HEK293 (cell line): ENCODE measurements around the gene OR8B12.

Experiments
- CTCF ChIA-PET: fragments of 350-600 bp; formaldehyde crosslinking; extraction: SDS; loops from one replicate; lab custom pipeline; 2021; ENCODE audit warnings: antibody characterized with exemption; lab: Yijun Ruan, JAX
- POLR2A ChIA-PET: fragments of 300-600 bp; formaldehyde crosslinking; extraction: SDS; loops from one replicate; lab custom pipeline; 2020; ENCODE audit warnings: antibody characterized with exemption, inconsistent platforms; lab: Yijun Ruan, JAX
- H3K27ac ChIP-seq: fragments of 200-500 bp; sonication (Bioruptor generic); 2 replicates; pipeline ENCODE4 v1.5.1; 2014; ENCODE audit warnings: low read depth, low read length, control low read depth, inconsistent platforms; ENCODE audit errors: extremely low read depth
- H3K36me3 ChIP-seq, 2 experiments: fragments of 200-500 bp in 1 of 2; sonication (Bioruptor generic) in 1 of 2; 1 replicate in 1 of 2; 2 replicates in 1 of 2; pipeline ENCODE4 v1.5.1; 2014 to 2017; ENCODE audit warnings: inconsistent platforms in 2 of 2, low read length in 2 of 2; ENCODE audit not compliant: control insufficient read depth in 2 of 2, insufficient read depth in 1 of 2
- H3K4me1 ChIP-seq: fragments of 200-500 bp; sonication (Bioruptor generic); 2 replicates; pipeline ENCODE4 v1.5.1; 2014; ENCODE audit warnings: mild to moderate bottlenecking, low read length, inconsistent platforms; ENCODE audit not compliant: control insufficient read depth, insufficient read depth
- H3K4me3 ChIP-seq: 2 replicates; pipeline ENCODE4 v1.5.1; 2011; ENCODE audit warnings: low read depth, mild to moderate bottlenecking, control low read depth, low read length, moderate library complexity
- H3K9me3 ChIP-seq: fragments of 200-500 bp; sonication (Bioruptor generic); 2 replicates; pipeline ENCODE4 v1.5.1; 2014; ENCODE audit warnings: low read depth, low read length, inconsistent platforms; ENCODE audit not compliant: control insufficient read depth, insufficient read depth
- EGR2 ChIP-seq: fragments of 450-650 bp; formaldehyde crosslinking; IDR thresholded peaks from 2 replicates; pipeline ENCODE4 v1.5.1; 2016; ENCODE audit warnings: low read depth, missing biosample characterization, missing genetic modification characterization
- ZFHX2 ChIP-seq: fragments of 450-650 bp; formaldehyde crosslinking; conservative IDR thresholded peaks from 2 replicates; pipeline ENCODE4 v1.5.1; 2016; ENCODE audit warnings: missing biosample characterization, missing genetic modification characterization
- ZNF132 ChIP-seq: fragments of 450-650 bp; formaldehyde crosslinking; IDR thresholded peaks from 2 replicates; pipeline ENCODE4 v1.5.1; 2017; ENCODE audit warnings: missing biosample characterization, missing genetic modification characterization, borderline replicate concordance
- ZNF426 ChIP-seq: fragments of 450-650 bp; formaldehyde crosslinking; IDR thresholded peaks from 2 replicates; pipeline ENCODE4 v1.5.1; 2017; ENCODE audit warnings: missing biosample characterization, missing genetic modification characterization, mild to moderate bottlenecking, inconsistent platforms, moderate library complexity
- ZNF433 ChIP-seq: fragments of 450-650 bp; formaldehyde crosslinking; IDR thresholded peaks from 2 replicates; pipeline ENCODE4 v1.5.1; 2016; ENCODE audit warnings: missing biosample characterization, missing genetic modification characterization, low read depth
- ZNF544 ChIP-seq: fragments of 450-650 bp; formaldehyde crosslinking; IDR thresholded peaks from 2 replicates; pipeline ENCODE4 v1.5.0; 2017; ENCODE audit warnings: missing biosample characterization, missing genetic modification characterization
- ZNF629 ChIP-seq: fragments of 450-650 bp; formaldehyde crosslinking; IDR thresholded peaks from 2 replicates; pipeline ENCODE4 v1.5.1; 2017; ENCODE audit warnings: missing biosample characterization, missing genetic modification characterization
- ZNF670 ChIP-seq: fragments of 450-650 bp; formaldehyde crosslinking; IDR thresholded peaks from 2 replicates; pipeline ENCODE4 v1.5.1; 2016; ENCODE audit warnings: missing biosample characterization, missing genetic modification characterization, low read depth
- ZNF785 ChIP-seq: fragments of 450-650 bp; formaldehyde crosslinking; IDR thresholded peaks from 2 replicates; pipeline ENCODE4 v1.5.1; 2016; ENCODE audit warnings: missing biosample characterization, missing genetic modification characterization
- ZSCAN23 ChIP-seq: fragments of 450-650 bp; formaldehyde crosslinking; IDR thresholded peaks from 2 replicates; pipeline ENCODE4 v1.5.1; 2016; ENCODE audit warnings: missing biosample characterization, missing genetic modification characterization
- TF ChIP-seq, protein P1 (sequence below): fragments of 450-650 bp; formaldehyde crosslinking; IDR thresholded peaks from 2 replicates; pipeline ENCODE4 v1.5.1; 2016; ENCODE audit warnings: missing biosample characterization, missing genetic modification characterization
- TF ChIP-seq, protein P2 (sequence below): fragments of 450-650 bp; formaldehyde crosslinking; IDR thresholded peaks from 2 replicates; pipeline ENCODE4 v1.5.0; 2017; ENCODE audit warnings: missing biosample characterization, missing genetic modification characterization, borderline replicate concordance
- TF ChIP-seq, protein P3 (sequence below): fragments of 450-650 bp; formaldehyde crosslinking; IDR thresholded peaks from 2 replicates; pipeline ENCODE4 v1.5.1; 2016; ENCODE audit warnings: missing biosample characterization, missing genetic modification characterization, borderline replicate concordance
- TF ChIP-seq, protein P4 (sequence below): fragments of 450-650 bp; formaldehyde crosslinking; IDR thresholded peaks from 2 replicates; pipeline ENCODE4 v1.5.1; 2016; ENCODE audit warnings: missing biosample characterization, missing genetic modification characterization
- TF ChIP-seq, protein P5 (sequence below): fragments of 450-650 bp; formaldehyde crosslinking; IDR thresholded peaks from 2 replicates; pipeline ENCODE4 v1.5.1; 2016; ENCODE audit warnings: missing biosample characterization, missing genetic modification characterization
- TF ChIP-seq, protein P6 (sequence below): fragments of 450-650 bp; formaldehyde crosslinking; IDR thresholded peaks from 2 replicates; pipeline ENCODE4 v1.5.1; 2016; ENCODE audit warnings: missing biosample characterization, missing genetic modification characterization
- TF ChIP-seq, protein P7 (sequence below): fragments of 450-650 bp; formaldehyde crosslinking; conservative IDR thresholded peaks from 2 replicates; pipeline ENCODE4 v1.5.1; 2016; ENCODE audit warnings: low read depth, missing biosample characterization, missing genetic modification characterization

The OR8B12 gene

DNA sequence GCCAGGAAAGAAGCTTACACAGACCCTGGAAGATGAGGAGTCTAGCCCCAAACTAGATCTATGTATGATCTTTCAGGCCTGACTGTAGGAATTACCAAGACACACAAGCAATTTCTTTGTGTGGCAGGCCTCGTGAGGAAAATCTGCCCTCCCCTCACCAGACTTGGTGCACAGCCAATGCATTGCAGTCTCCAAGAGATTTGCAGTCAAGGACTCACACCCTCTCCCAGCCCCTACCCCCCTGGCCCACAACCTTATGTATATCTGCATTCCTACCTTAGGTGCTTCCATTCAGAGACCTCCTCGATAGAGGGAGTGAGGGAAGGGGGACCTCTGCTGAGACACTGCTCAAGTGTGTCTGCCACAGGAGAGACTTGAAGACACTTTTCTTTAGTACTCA is 9.8 kb downstream of the OR8B12 start:
- H3K27ac ChIP-seq, result no peak overlapping the region
- no peak overlapping the region for H3K4me3 ChIP-seq
- POLR2A ChIA-PET, result no interaction called here
- TF ChIP-seq ZNF544 (no peak), ZFHX2 (tag by site-specific recombination) (no peak), ZNF629 (tag by site-specific recombination) (no peak), ZNF785 (tag by site-specific recombination) (no peak), ZSCAN23 (tag by site-specific recombination) (no peak), ZNF132 (tag by site-specific recombination) (no peak), ZNF670 (no peak), ZNF426 (no peak)
- TF ChIP-seq, protein P1, sequence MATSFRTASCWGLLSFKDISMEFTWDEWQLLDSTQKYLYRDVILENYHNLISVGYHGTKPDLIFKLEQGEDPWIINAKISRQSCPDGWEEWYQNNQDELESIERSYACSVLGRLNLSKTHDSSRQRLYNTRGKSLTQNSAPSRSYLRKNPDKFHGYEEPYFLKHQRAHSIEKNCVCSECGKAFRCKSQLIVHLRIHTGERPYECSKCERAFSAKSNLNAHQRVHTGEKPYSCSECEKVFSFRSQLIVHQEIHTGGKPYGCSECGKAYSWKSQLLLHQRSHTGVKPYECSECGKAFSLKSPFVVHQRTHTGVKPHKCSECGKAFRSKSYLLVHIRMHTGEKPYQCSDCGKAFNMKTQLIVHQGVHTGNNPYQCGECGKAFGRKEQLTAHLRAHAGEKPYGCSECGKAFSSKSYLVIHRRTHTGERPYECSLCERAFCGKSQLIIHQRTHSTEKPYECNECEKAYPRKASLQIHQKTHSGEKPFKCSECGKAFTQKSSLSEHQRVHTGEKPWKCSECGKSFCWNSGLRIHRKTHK (tag by site-specific recombination), result no peak
- TF ChIP-seq, protein P2, sequence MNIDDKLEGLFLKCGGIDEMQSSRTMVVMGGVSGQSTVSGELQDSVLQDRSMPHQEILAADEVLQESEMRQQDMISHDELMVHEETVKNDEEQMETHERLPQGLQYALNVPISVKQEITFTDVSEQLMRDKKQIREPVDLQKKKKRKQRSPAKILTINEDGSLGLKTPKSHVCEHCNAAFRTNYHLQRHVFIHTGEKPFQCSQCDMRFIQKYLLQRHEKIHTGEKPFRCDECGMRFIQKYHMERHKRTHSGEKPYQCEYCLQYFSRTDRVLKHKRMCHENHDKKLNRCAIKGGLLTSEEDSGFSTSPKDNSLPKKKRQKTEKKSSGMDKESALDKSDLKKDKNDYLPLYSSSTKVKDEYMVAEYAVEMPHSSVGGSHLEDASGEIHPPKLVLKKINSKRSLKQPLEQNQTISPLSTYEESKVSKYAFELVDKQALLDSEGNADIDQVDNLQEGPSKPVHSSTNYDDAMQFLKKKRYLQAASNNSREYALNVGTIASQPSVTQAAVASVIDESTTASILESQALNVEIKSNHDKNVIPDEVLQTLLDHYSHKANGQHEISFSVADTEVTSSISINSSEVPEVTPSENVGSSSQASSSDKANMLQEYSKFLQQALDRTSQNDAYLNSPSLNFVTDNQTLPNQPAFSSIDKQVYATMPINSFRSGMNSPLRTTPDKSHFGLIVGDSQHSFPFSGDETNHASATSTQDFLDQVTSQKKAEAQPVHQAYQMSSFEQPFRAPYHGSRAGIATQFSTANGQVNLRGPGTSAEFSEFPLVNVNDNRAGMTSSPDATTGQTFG (tag by site-specific recombination), result no peak
- TF ChIP-seq, protein P3, sequence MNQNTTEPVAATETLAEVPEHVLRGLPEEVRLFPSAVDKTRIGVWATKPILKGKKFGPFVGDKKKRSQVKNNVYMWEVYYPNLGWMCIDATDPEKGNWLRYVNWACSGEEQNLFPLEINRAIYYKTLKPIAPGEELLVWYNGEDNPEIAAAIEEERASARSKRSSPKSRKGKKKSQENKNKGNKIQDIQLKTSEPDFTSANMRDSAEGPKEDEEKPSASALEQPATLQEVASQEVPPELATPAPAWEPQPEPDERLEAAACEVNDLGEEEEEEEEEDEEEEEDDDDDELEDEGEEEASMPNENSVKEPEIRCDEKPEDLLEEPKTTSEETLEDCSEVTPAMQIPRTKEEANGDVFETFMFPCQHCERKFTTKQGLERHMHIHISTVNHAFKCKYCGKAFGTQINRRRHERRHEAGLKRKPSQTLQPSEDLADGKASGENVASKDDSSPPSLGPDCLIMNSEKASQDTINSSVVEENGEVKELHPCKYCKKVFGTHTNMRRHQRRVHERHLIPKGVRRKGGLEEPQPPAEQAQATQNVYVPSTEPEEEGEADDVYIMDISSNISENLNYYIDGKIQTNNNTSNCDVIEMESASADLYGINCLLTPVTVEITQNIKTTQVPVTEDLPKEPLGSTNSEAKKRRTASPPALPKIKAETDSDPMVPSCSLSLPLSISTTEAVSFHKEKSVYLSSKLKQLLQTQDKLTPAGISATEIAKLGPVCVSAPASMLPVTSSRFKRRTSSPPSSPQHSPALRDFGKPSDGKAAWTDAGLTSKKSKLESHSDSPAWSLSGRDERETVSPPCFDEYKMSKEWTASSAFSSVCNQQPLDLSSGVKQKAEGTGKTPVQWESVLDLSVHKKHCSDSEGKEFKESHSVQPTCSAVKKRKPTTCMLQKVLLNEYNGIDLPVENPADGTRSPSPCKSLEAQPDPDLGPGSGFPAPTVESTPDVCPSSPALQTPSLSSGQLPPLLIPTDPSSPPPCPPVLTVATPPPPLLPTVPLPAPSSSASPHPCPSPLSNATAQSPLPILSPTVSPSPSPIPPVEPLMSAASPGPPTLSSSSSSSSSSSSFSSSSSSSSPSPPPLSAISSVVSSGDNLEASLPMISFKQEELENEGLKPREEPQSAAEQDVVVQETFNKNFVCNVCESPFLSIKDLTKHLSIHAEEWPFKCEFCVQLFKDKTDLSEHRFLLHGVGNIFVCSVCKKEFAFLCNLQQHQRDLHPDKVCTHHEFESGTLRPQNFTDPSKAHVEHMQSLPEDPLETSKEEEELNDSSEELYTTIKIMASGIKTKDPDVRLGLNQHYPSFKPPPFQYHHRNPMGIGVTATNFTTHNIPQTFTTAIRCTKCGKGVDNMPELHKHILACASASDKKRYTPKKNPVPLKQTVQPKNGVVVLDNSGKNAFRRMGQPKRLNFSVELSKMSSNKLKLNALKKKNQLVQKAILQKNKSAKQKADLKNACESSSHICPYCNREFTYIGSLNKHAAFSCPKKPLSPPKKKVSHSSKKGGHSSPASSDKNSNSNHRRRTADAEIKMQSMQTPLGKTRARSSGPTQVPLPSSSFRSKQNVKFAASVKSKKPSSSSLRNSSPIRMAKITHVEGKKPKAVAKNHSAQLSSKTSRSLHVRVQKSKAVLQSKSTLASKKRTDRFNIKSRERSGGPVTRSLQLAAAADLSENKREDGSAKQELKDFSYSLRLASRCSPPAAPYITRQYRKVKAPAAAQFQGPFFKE (tag by site-specific recombination), result no peak
- TF ChIP-seq, protein P4, sequence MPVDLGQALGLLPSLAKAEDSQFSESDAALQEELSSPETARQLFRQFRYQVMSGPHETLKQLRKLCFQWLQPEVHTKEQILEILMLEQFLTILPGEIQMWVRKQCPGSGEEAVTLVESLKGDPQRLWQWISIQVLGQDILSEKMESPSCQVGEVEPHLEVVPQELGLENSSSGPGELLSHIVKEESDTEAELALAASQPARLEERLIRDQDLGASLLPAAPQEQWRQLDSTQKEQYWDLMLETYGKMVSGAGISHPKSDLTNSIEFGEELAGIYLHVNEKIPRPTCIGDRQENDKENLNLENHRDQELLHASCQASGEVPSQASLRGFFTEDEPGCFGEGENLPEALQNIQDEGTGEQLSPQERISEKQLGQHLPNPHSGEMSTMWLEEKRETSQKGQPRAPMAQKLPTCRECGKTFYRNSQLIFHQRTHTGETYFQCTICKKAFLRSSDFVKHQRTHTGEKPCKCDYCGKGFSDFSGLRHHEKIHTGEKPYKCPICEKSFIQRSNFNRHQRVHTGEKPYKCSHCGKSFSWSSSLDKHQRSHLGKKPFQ, result no peak
- CTCF ChIA-PET, result no interaction called here
- no peaks in the 10 kb centered on the region for H3K9me3 ChIP-seq
- H3K4me1 ChIP-seq, result no peaks in the 10 kb centered on the region
- H3K36me3 ChIP-seq, result no peaks in the 10 kb centered on the region

DNA sequence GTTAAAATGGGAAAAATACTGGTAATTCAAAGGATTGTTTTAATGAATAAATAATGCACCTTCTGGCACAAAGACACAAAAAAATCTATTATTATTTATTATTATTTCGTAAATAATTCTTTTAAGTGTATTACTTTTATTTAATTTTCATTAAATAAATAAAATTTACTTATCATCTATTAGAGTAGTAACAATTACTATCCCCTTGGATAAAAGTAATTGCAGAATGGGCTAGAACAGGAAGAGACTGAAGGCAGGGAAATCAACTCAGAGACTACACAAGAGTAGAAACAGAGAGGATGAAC is 23.0 kb downstream of the OR8B12 start:
- Histone ChIP-seq H3K4me3 (no peak overlapping the region), H3K4me1 (no peaks in the 10 kb centered on the region), H3K27ac (no peak overlapping the region), H3K9me3 (no peaks in the 10 kb centered on the region), H3K36me3 (no peaks in the 10 kb centered on the region)
- ChIA-PET CTCF (no interaction called here), POLR2A (no interaction called here)
- TF ChIP-seq, protein P5, sequence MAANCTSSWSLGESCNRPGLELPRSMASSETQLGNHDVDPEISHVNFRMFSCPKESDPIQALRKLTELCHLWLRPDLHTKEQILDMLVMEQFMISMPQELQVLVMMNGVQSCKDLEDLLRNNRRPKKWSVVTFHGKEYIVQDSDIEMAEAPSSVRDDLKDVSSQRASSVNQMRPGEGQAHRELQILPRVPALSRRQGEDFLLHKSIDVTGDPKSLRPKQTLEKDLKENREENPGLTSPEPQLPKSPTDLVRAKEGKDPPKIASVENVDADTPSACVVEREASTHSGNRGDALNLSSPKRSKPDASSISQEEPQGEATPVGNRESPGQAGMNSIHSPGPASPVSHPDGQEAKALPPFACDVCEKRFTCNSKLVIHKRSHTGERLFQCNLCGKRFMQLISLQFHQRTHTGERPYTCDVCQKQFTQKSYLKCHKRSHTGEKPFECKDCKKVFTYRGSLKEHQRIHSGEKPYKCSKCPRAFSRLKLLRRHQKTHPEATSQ (tag by site-specific recombination), result no peak
- TF ChIP-seq ZNF433 (tag by site-specific recombination), result no peak
- no peak for TF ChIP-seq EGR2
- TF ChIP-seq, protein P6, sequence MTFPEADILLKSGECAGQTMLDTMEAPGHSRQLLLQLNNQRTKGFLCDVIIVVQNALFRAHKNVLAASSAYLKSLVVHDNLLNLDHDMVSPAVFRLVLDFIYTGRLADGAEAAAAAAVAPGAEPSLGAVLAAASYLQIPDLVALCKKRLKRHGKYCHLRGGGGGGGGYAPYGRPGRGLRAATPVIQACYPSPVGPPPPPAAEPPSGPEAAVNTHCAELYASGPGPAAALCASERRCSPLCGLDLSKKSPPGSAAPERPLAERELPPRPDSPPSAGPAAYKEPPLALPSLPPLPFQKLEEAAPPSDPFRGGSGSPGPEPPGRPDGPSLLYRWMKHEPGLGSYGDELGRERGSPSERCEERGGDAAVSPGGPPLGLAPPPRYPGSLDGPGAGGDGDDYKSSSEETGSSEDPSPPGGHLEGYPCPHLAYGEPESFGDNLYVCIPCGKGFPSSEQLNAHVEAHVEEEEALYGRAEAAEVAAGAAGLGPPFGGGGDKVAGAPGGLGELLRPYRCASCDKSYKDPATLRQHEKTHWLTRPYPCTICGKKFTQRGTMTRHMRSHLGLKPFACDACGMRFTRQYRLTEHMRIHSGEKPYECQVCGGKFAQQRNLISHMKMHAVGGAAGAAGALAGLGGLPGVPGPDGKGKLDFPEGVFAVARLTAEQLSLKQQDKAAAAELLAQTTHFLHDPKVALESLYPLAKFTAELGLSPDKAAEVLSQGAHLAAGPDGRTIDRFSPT (tag by site-specific recombination), result no peak
- TF ChIP-seq, protein P7, sequence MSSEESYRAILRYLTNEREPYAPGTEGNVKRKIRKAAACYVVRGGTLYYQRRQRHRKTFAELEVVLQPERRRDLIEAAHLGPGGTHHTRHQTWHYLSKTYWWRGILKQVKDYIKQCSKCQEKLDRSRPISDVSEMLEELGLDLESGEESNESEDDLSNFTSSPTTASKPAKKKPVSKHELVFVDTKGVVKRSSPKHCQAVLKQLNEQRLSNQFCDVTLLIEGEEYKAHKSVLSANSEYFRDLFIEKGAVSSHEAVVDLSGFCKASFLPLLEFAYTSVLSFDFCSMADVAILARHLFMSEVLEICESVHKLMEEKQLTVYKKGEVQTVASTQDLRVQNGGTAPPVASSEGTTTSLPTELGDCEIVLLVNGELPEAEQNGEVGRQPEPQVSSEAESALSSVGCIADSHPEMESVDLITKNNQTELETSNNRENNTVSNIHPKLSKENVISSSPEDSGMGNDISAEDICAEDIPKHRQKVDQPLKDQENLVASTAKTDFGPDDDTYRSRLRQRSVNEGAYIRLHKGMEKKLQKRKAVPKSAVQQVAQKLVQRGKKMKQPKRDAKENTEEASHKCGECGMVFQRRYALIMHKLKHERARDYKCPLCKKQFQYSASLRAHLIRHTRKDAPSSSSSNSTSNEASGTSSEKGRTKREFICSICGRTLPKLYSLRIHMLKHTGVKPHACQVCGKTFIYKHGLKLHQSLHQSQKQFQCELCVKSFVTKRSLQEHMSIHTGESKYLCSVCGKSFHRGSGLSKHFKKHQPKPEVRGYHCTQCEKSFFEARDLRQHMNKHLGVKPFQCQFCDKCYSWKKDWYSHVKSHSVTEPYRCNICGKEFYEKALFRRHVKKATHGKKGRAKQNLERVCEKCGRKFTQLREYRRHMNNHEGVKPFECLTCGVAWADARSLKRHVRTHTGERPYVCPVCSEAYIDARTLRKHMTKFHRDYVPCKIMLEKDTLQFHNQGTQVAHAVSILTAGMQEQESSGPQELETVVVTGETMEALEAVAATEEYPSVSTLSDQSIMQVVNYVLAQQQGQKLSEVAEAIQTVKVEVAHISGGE (tag by site-specific recombination), result no peak
